Activated CD4-positive, alpha-beta T cell treated with anti-CD3 and anti-CD28 coated beads, Interleukin-10, Interleukin-2, amounts not matched to agents 100 ng/mL and 50 ng/mL, durations not matched to agents 16 hours and 8 hours (primary cell): Measurements from ENCODE around the gene MAST4.
A peak's percentile ranks its signal among the peaks of the same experiment; 100 is the strongest.

Source experiments
- DNase-seq: peaks from one replicate; pipeline ENCODE4 v3.0.0-alpha.2; 2020

Gene MAST4

DNA sequence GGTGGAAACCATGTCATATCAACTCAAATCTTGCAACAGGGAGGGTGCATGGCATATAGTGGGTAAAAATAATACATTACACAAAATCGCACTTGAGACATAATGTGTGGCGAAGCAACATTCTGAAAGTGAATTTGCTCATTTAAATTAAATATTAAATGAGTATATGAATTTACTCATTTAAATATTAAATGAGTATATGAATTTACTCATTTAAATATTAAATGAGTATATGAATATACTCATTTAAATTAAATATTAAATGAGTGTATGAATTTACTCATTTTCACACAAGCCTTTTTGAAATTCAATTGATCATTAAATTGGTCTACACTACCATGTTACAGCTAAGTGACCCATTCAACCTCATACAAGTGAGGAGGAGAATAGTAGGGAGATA is 10.5 kb downstream of the MAST4 start:
- no peak for DNase-seq

DNA sequence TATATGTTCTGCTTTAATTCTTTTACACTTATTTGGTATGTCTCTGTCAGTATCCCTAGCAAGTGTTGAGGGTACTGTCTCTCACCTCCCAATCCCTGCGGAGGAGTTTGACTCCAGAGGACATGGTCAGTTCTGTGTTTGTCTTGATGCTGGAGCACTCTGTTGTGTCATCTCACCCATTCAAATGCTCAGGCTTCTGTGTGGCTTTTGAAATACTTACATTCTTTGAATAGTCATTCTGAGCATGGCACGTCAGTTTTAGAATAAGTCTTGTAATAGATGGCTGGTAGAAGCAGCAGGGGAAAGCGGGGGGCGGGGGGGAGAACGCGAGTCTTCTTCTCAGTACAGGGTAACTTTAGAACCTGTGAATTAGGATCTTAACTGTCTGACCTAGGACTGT is 12.3 kb downstream of the MAST4 start:
- peak; percentile 35 for DNase-seq

DNA sequence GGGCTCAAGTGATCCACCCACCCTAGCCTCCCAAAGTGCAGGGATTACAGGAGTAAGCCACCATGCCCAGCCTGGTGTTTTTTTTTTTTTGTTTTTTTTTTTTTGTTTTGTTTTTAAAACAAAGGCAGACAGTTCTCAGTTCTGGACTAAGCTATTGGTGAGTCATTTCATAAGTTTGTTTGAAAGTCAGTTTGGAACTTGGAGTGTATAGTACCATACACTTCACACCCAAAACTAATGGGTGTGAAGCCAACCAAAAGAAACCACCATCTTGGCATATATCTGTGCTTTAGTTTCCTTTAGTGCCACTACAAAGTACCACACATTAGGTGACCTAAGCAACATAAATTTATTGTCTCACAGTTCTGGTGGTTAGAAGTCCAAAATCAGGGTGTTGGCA is 13.4 kb downstream of the MAST4 start:
- DNase-seq = peak; percentile 58

DNA sequence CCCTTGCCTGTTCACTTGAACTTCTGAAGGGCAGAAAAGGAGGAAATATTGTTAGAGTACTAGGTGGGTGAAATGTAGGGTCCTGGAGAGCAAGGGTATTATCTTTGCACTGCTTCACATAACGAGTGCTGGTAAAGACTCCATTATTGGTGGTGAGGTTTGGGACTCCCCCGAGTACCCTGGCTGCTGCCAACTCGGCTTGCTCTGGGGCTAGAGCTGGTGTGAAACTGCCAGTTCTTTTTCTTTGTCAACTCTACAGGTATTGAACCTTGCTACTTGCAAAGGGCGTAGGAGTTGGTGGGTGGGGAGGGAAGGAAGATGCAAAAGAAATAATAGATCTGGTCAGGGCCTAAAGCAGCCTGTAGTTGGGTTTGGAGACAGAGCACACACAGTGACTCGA is 16.0 kb downstream of the MAST4 start:
- DNase-seq = no peak

DNA sequence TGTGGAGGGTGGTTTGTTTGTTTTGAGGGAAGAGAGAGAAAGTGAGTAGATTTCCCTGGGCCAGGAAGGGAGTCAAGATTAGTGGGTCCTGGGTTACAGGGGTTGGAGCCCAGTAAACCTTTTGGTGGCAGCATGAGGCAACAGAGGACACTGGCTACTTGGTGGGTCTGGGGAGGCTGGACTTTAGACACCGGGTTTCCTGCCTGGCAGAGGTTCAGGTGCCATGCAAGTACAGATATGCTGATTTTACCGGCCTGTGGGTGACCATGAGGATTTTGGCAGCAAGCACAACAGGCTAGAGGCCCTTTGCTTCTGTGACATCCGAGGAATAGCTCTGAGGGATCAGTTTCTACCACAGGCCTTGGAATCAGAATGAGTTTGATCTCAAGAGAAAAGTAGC is 18.9 kb downstream of the MAST4 start:
- DNase-seq = no peak

DNA sequence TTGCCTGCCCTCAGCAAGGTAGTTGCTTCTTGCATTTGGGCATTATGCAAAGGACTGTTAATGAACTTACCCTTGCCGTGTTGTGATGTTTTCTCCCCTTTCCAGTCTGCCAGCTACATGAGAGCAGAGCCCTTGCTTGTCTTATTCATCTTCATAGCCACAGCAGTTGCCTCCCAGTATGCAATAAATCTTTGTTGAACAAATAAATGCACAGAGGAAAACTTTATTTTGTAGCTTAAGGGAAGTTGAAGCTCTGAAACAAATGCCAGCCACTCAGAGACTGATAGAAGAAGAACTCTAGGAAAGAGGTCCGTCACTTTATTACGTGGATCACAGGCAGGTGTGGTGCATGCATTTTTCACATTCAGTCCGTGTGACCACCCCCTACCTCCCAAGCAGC is 19.7 kb downstream of the MAST4 start:
- DNase-seq = no peak

DNA sequence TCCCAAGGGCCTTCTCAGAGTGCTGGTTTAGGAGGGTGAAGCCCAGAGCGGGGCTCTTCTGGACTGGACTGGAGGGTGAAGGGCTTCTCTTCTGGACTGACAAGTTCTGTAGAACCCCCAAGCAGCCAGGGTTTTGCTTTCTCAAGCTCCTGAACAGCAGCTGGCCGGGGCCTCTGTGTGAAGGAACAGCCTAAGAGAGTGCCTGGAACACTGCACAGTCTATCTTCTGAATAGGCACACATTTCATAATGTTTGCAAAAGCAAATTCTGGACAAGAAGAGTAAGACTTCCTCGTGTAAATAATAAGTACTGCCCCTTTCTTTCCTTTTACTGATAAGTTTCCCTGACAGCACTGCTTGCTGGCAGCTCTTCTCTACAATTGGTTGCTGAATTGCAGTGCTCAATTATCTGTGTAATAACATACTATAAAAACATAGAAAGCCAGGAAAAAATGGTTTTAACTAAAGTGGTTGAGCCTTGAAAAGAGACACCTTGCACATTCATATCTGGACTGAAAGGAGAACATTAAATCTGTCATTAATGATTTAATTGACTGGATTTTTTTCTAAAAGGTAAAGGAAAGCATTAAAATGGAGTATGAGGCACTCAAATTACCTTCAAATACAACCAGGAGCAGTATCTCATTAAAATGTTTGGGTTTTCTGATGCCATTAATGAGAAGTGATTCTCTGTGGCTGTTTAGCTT is 20.5 kb downstream of the MAST4 start:
- DNase-seq = no peak

DNA sequence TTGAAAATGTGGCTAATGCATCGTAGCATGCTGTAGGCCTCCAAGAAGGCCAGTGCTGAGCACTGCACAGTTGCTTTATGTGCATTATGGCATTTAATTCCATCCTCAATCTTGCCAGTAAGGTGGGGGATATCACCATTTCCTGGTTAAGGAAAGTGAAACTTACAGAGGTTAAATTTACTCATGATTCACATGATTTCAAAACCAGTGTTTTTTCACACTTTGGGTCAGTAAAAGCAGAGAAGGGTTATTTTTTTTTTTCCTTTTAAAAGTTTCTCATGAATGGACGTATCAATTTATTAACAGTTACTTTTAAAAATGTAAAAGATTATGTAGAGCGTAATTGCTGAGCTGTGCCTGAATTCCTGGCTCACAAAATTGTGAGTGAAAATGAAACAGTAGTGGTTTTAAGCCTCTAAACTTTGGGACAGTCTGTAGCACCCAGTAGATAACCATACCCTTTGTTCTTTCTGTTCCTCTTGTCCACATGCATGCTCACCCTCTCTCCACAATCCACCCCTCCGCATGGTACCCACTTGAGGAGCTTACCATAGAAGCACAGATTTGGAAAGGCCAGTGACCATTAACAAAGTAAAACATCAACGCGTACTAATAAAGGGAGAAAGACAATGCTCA is 21.2 kb downstream of the MAST4 start:
- peak; percentile 67 for DNase-seq

DNA sequence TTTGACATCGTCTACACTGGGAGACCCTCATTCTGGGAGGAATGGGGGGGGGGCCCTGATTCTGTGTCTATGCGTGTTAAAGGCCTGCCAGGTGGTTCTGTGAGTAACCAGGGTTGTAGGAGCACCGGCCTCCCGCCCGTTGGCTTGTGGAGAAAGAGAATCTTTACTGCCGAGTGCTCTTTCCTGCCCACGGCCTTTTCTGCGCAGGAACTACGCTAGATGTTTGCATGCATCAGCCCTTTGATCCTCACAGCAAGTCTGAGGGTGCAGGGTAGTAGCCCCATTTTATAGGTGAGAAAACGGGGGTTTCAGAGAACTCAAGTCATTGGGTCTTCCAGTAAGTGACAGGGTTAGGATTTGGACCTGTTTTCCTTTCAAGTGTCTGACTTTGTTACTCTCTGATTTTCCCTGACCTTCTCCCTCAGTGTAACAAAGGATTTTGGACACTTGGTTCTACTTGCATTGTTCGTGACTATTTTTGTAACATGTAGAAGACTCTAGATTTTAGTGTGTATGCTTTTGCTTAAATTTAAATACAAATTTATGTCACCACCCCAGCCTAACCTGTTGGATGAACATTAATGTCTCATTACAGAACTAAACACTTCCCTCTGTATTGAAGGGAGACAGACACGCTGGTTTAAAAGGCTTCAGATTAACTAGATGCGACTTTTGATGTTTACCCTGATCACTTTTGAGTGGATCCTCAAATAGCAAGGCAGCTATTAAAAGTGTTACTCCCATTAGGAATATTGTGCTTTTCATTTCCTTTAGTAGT is 22.0 kb downstream of the MAST4 start:
- peak; percentile 48 for DNase-seq

DNA sequence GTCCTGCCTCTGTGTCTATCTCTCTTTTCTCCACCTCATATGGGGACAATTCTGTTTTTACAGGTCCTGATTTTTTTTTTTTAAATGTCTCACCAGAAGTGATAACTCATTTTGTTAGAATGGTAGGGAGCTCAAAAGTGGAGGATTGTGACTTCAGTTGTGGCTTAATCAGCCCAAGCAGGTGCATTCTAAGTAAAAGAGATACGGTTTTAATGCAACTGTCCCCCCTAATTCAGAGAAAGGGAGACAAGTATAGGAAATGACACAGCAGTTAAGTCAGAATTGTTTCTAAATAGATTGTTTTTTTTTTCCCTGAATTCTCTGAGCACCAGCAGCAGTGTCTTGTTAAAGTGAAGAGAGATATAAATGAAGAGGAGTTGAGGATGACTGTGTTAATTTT is 24.5 kb downstream of the MAST4 start:
- peak; percentile 47 for DNase-seq

DNA sequence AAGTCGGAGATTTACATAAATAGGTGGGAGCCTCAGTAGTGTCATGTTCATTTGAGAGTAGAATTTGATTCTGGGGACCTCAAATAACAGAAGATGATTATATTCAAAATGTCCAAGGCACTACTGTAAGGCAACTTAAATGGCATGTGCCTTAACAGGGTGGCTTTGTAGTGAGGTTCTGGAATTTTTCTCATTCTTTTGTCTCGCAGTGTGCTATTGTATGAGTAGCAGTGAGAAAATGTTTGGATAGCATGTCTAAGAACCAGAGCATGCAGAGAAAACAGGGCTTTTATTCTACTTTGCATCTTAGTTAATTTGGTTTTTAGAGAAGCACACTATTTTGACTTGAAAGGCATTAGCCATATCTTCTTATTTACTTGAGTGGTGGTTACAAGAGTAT is 25.0 kb downstream of the MAST4 start:
- no peak for DNase-seq

DNA sequence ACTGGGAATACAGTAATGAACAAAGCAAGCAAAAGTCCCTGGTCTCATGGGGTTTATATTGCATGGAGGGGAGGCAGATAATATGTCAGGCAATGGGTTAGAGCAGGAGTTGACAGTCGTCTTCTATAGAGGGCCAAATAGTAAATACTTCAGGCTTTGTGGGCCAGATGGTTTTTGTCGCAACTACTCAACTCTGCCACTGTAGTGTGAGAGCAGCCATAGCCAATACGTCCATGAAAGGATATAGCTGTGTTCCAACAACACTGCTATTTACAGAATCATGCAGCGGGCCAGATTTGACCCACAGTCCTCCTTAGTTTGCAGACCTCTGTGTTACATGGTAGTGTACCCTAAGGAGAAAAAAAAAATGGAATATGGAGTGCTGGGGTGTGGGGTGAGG is 25.5 kb downstream of the MAST4 start:
- no peak for DNase-seq

DNA sequence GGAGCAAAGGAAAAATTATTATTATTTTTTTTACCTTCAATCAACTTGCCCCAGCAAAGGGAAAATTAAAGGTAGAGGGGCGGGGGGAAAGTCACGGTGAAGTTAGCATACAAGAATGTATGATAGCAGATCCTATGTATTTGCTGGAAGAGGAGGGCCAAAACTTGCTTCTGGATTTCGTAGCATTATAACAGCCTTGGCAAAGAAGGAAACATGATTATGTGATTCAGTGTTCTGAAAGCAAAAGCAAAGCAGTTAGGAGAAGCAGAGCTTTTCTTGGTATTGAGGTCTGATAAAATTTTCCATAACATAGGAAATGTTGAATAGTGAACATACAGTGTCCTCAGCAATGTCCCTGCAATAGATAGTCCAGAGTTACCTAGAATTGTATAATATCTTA is 32.4 kb downstream of the MAST4 start:
- no peak for DNase-seq

DNA sequence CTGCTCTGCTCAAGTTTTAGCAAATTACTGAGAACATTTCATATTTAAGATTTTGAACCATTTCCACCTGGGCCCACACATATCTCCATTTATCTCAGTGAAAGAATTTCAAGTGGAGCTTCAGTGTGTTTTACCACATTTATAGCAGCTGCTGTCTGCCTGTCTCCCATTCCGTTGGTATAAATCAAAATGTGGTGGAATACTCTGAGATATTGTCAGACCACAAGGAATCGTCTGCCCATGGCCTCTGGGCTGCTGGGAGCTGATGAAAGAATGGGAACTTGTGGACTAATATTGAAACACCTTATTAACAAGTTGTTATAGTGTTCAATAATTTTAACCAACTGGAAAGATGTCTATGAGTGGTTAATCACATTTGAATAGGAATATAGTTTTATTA is 33.3 kb downstream of the MAST4 start:
- DNase-seq = no peak

DNA sequence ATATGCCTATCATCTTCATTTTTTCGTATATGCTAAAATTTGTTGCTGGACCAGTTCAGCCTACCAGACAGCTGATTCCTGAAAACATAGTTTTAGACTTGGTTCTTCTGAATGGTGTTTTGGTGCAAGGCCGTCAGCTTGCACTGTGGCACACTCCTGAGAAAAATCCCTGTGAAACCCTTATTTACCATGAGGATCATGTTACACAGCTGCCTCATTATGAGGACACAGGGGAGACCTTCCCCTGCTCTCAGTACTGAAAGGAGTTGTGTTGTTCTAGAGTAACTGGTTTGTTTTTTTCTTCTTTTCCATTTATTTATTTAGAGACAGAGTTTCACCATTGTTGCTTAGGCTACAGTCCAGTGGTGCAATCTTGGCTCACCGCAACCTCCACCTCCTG is 37.6 kb downstream of the MAST4 start:
- no peak for DNase-seq

DNA sequence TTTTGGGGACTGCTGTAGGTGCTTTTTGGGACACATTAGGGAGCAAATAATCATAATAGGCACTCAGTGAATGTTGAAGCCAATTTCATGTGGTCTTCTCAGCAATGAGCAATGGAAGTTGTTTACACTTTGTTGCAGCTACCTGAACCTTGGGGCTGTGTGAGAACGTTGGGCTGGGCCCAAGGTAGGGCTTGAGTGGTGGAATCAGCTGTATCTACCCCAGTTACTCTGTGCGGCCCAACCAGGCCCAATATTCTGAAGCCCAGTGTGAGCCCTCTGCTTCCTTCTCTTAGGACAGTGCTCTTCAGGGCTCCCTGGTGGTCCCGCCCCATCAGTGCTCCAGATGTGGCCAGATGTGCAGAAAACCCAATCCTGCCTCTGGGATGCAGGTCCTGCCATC is 38.4 kb downstream of the MAST4 start:
- DNase-seq = no peak

DNA sequence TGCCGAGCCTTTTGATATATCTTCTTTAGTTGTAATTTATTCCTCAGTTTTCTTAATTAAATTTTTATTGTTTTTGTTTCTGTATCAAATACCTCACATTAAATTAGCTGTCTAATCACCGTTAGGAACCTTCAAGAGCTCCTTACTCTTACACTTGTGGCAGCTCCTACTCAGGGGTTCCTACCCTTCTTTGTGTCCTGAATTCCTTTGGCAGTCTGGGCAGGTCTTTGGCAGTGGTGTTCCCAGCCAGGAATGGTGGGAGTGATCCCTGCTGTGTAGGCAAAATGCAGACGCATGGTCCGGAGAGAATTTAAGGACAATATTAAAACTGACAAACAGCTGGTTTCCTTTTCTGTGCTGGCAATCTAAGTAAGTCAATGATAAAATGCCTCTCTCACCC is 41.8 kb downstream of the MAST4 start:
- DNase-seq = no peak

DNA sequence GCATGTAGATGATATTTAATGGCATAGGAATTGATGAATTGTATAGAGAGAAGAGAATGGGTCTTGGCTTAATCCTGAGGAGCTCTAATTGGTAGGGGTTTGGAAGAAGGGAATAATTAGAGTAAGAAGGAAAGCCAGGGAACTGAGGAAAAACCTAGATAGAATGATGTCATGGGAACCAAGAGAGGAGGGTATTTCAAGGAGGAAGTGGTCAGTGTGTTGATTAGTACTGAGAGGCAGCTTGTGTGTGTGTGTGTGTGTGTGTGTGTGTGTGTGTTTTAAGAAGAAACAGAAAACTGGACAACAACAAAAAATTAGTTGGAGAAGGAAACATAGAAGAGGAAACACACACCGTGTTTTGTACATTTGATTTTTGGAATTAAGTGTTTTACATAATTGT is 42.8 kb downstream of the MAST4 start:
- no peak for DNase-seq

DNA sequence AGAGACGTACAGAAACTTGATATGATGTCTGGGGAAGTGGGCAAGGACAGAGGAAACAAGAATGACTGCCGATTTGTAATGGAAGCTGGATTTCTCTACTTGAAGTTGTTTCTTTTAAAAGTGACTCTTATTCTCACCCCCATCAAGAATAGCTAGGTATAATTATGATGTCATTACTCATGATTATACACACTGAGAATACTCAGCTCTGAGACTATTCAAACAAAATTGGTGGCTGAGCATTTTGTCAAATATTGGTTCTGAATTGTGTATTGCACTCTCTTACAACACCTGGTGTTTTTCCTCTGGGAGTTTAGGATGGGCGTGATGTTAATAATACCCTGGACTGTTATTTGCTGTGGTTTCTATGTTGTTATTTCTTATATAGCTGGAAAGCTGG is 46.3 kb downstream of the MAST4 start:
- no peak for DNase-seq

DNA sequence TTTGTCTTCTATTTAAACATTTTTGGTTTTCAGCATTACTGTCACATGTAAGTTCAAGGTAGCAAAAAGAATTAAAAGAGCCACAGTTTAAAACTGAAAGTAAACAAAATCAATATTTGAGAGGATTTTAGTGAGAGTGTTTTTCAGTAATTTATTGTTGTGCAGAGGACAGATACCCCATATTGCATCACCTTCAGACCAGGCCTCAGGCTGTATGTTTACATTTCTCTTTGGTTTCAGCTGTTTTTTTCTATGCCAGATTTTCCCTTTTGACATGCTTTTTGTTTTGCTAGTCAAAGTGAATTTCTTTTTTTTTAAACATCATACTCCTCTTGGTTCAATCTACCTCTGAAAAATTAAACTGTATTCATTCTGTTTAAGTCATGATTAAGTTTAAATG is 47.2 kb downstream of the MAST4 start:
- no peak for DNase-seq

DNA sequence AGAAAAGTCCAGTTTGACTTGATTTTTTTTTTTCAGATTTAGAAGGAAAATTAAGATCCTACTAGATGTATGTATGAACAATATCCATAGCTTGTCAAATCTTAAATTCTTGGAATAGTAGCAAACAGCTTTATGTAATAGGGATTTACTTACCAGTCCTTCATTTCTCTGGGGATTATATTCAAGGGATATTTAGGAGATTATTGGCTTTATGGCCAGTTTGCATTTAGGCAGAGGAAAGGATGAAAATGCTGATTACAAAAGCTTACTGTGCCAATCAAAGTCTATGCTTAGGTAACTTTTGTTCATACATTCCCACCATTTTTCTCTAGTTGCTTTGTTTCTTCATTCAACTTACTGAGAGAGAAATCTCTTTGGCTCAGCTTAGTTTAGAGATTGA is 47.9 kb downstream of the MAST4 start:
- DNase-seq = no peak

DNA sequence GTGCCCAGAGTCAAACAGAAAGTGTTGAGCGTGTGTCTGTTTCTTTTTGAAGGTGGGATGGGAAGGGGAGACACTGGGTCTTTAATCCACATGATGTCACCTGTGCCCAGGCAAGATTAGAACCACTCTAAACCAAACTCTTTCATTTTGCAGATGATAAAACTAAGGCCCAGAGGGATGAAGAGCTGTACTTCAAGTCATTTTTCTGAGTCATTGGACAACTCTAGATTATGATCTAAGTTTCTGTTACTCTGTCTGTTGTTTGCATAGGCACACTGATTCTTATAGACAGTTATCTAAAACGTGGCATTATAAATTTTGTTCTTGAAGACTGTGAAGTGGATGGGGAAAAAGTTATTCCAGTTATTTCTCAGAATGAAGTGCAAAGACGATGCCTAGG is 48.8 kb downstream of the MAST4 start:
- no peak for DNase-seq

DNA sequence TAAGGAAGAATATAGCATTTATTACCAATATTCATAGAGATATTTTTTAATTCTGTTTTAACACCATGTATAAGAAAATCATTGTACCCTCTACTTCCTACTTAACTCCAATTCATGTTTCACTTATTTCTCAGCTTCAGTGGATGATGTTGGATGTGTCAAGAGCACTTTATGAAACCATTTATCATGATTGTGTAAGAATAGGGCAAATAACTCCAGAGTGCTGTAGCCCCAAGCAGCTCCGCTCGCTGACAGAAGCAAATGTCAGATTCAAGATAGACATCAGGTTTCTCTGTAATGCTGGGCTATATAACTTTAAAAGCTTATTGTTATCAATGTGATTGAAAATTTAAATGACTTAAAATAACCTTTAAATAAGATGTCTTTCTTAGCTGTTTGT is 50.4 kb downstream of the MAST4 start:
- DNase-seq = no peak

DNA sequence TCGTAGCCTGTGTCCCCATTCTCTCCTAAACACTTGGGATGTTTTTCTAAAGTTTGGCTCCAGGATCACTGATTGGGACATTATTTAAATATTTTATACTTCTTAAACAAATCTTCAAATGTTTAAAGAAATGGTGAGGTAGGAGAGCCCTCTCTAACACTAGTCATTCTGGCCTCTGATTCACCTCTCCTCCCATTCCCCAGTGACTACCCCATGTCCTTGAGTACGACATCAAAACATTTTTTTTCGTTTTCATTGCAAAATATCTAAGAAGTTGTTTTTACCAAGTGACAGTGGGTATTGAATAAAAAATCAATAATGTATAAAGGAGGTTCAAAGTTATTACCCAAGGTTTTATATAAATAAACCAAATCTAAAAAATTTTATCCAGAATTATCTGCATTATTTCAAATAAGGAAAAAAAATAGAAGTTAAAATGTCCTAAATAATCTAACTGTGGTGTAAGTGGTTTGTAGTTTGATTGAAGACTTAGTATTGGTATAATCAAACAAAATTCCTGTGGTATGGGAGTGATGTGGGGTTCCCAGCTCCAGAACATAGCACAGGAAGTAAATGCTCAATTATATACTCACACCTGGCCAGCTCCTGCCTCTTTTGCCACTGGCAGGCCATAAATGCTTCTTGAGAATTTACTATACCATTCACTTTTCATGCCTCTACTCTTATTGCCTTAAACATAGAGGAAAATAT is 51.1 kb downstream of the MAST4 start:
- DNase-seq = no peak
